ENCODE measurements around the gene CCDC112. TPM values are rescaled to one million over a fixed set of nuclear protein-coding genes. Genes with fewer than 3 reads are reported as not detected.

The CCDC112 gene
- total RNA-seq, 2 experiments from 2014 or later, result 9.7 to 15.8 TPM

DNA sequence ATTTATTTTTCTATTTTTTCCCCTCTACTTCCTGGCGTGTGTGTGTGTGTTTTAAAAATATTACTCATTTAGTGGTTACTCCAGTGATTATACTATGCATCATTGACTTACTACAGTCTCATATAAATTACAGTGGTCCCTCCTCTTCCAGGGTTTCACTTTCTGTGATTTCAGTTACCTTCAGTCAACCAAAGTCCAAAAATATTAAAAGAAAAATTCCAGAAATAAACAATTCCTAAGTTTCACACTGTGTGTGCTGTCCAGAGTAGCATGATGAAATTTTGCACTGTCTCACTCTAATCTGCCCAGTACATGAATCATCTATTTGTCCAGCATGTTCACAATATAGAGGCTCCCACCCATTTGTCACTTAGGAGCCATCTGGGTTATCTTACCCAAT lies 47.4 kb upstream of the CCDC112 start:
- no peak for TF ChIP-seq EZH2phosphoT487 (IDR thresholded peaks at IDR 0.05; ENCODE audit: borderline replicate concordance, low read depth, low read length)
- TF ChIP-seq, protein P1, sequence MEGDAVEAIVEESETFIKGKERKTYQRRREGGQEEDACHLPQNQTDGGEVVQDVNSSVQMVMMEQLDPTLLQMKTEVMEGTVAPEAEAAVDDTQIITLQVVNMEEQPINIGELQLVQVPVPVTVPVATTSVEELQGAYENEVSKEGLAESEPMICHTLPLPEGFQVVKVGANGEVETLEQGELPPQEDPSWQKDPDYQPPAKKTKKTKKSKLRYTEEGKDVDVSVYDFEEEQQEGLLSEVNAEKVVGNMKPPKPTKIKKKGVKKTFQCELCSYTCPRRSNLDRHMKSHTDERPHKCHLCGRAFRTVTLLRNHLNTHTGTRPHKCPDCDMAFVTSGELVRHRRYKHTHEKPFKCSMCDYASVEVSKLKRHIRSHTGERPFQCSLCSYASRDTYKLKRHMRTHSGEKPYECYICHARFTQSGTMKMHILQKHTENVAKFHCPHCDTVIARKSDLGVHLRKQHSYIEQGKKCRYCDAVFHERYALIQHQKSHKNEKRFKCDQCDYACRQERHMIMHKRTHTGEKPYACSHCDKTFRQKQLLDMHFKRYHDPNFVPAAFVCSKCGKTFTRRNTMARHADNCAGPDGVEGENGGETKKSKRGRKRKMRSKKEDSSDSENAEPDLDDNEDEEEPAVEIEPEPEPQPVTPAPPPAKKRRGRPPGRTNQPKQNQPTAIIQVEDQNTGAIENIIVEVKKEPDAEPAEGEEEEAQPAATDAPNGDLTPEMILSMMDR (conservative IDR thresholded peaks at IDR 0.05; ENCODE audit: low read length), result no peak
- Histone ChIP-seq H4K20me1 (ENCODE audit: insufficient read depth, low read length) (no peaks in the 10 kb centered on the region), H3K9me3 (ENCODE audit: low read length) (no peaks in the 10 kb centered on the region), H3K4me1 (ENCODE audit: insufficient read depth, low read length, poor library complexity, severe bottlenecking) (no peaks in the 10 kb centered on the region), H3K79me2 (ENCODE audit: insufficient read depth, low read depth, low read length) (no peaks in the 10 kb centered on the region), H3K4me2 (ENCODE audit: low read length) (no peak overlapping the region), H3K36me3 (ENCODE audit: insufficient read depth, low read length) (no peaks in the 10 kb centered on the region), H3K4me3 (ENCODE audit: low read depth, low read length, poor library complexity, severe bottlenecking) (no peak overlapping the region), H2AFZ (ENCODE audit: low read length) (no peak overlapping the region), H3K27ac (ENCODE audit: low read depth, low read length, poor library complexity, severe bottlenecking) (no peak overlapping the region), H3K9me2 (ENCODE audit: insufficient read depth, low read length) (no peaks in the 10 kb centered on the region)
- no TSS peak for BruUV-seq (replicated peaks)
- CTCF ChIA-PET (ENCODE audit: unreplicated experiment), result no interaction called here
- no peak for DNase-seq (ENCODE audit: low spot score)
- intact Hi-C loops (cut with micrococcal nuclease; ENCODE audit: unreplicated experiment), result no loop called here
- POLR2A ChIA-PET, result interaction anchor here (1.2 kb wide), 1 partner anchor 31 kb away, joined by 3 read pairs; no protein-coding TSS in a partner anchor

DNA sequence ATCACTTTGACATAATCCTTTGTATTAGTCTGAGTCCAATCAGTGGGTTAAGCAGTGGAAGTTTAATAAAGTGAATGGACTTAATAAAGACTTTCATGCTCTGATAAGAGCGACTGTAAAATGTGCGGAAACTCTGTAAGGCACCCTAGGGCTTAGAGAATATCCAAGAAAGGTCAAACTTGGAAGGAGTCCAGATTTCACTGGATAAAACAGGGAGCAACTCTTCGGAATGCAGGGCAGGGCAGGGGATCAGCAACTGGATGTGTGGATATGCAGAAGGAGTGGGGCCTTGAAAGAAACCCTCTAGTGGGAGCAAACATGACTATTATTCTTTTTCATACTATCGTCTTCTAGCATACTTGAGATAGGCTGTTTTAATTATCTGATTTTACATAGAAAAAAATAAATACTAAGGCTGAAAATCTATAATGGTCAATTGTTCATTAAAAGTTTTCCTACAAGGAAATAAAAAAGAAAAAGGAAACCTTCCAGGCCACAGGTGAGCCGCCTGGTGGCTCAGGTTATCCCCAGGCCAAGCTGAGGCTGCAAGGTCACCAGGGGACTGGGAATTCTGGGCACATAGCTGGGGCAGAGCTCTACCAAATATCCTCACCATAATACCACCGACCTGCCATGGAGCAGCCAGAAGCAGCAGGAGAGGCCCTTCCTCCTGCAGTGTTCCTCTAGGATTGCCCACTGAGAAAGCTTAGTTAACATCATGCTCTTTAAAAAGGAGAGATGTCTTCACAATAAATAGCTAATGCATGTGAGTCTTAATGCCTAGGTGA lies 46.3 kb upstream of the CCDC112 start:
- ChIA-PET CTCF (ENCODE audit: unreplicated experiment) (no interaction called here), POLR2A (interaction anchor here (0.5 to 1.2 kb wide), 3 partner anchors 19 to 35 kb away, joined by 3 to 7 read pairs (median 3); no protein-coding TSS in a partner anchor)
- no peaks in the 10 kb centered on the region for H3K36me3 ChIP-seq (ENCODE audit: insufficient read depth, low read length)
- no peak overlapping the region for H2AFZ ChIP-seq (ENCODE audit: low read length)
- TF ChIP-seq, protein P1 (conservative IDR thresholded peaks at IDR 0.05; ENCODE audit: low read length), result no peak
- no peak for TF ChIP-seq EZH2phosphoT487 (IDR thresholded peaks at IDR 0.05; ENCODE audit: borderline replicate concordance, low read depth, low read length)
- no peak overlapping the region for H3K27ac ChIP-seq (ENCODE audit: low read depth, low read length, poor library complexity, severe bottlenecking)
- DNase-seq (ENCODE audit: low spot score), result no peak
- H3K9me3 ChIP-seq (ENCODE audit: low read length), result no peaks in the 10 kb centered on the region
- intact Hi-C loops (cut with micrococcal nuclease; ENCODE audit: unreplicated experiment), result no loop called here
- H3K79me2 ChIP-seq (ENCODE audit: insufficient read depth, low read depth, low read length), result no peaks in the 10 kb centered on the region
- H3K4me3 ChIP-seq (ENCODE audit: low read depth, low read length, poor library complexity, severe bottlenecking), result no peak overlapping the region
- H3K4me1 ChIP-seq (ENCODE audit: insufficient read depth, low read length, poor library complexity, severe bottlenecking), result no peaks in the 10 kb centered on the region
- no TSS peak for BruUV-seq (replicated peaks)
- no peak overlapping the region for H3K4me2 ChIP-seq (ENCODE audit: low read length)
- H3K9me2 ChIP-seq (ENCODE audit: insufficient read depth, low read length), result no peaks in the 10 kb centered on the region
- H4K20me1 ChIP-seq (ENCODE audit: insufficient read depth, low read length), result no peaks in the 10 kb centered on the region

DNA sequence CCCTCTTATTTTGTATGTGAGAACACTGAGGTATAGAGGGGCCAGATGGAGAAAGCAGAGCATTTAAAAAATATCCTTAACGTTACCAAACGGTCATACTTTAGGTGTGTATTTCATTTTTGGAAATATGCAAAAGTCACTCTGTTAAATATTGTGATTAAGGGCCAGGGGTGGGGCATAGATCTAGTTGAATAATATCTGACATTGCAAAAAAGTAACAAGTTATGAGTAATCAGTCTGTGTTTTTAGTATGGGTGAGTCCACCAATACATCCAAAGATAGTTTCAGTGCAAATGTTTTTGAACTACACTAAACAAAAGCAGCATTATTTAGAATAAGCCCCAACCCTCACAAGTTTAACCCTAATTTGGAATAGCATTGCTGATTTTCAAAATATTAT lies 45.3 kb upstream of the CCDC112 start:
- Histone ChIP-seq H3K9me3 (ENCODE audit: low read length) (no peaks in the 10 kb centered on the region), H4K20me1 (ENCODE audit: insufficient read depth, low read length) (no peaks in the 10 kb centered on the region), H2AFZ (ENCODE audit: low read length) (no peak overlapping the region), H3K4me3 (ENCODE audit: low read depth, low read length, poor library complexity, severe bottlenecking) (no peak overlapping the region), H3K4me1 (ENCODE audit: insufficient read depth, low read length, poor library complexity, severe bottlenecking) (no peaks in the 10 kb centered on the region), H3K27ac (ENCODE audit: low read depth, low read length, poor library complexity, severe bottlenecking) (no peak overlapping the region), H3K79me2 (ENCODE audit: insufficient read depth, low read depth, low read length) (no peaks in the 10 kb centered on the region), H3K36me3 (ENCODE audit: insufficient read depth, low read length) (no peaks in the 10 kb centered on the region), H3K9me2 (ENCODE audit: insufficient read depth, low read length) (no peaks in the 10 kb centered on the region), H3K4me2 (ENCODE audit: low read length) (no peak overlapping the region)
- no peak for DNase-seq (ENCODE audit: low spot score)
- intact Hi-C loops (cut with micrococcal nuclease; ENCODE audit: unreplicated experiment), result no loop called here
- ChIA-PET CTCF (ENCODE audit: unreplicated experiment) (no interaction called here), POLR2A (interaction anchor here (1.1 kb wide), 1 partner anchor 11 kb away, joined by 3 read pairs; no protein-coding TSS in a partner anchor)
- no peak for TF ChIP-seq EZH2phosphoT487 (IDR thresholded peaks at IDR 0.05; ENCODE audit: borderline replicate concordance, low read depth, low read length)
- TF ChIP-seq, protein P1 (conservative IDR thresholded peaks at IDR 0.05; ENCODE audit: low read length), result no peak
- no TSS peak for BruUV-seq (replicated peaks)
